ENCODE results near the gene ADAM8.

Gene ADAM8

DNA sequence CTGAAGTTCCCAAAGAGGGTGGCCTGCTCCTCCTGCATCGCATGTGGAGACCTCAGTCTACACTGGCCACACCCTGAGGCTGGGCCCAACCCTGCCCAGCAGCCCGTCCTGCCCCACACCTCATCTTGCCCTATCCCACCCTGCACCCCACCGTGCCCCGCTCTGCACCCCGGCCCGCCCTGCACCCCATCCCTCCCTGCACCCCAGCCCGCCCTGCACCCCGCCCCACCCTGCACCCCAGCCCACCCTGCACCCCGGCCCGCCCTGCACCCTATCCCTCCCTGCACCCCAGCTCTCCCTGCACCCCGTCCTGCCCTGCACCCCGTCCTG lies 24.5 kb downstream of the ADAM8 start:
- H3K27ac ChIP-seq (ENCODE audit: low read depth, low read length), result no peak overlapping the region
- H3K36me3 ChIP-seq (ENCODE audit: insufficient read depth, low read length), result no peaks in the 10 kb centered on the region
- no peak overlapping the region for H3K9ac ChIP-seq (ENCODE audit: low read length)
- H3K4me1 ChIP-seq (ENCODE audit: insufficient read depth, low read length), result no peaks in the 10 kb centered on the region
- peaks cover 8 to 32% of the 10 kb centered on the region in 2 donors for H3K27me3 ChIP-seq (ENCODE audit: control insufficient read depth in 1 of 2, insufficient read depth in 2 of 2, low read length in 2 of 2)
- H3K9me3 ChIP-seq (ENCODE audit: low read length), result no peaks in the 10 kb centered on the region
- no peak overlapping the region for H3K4me3 ChIP-seq (ENCODE audit: low read depth in 1 of 2, low read length in 2 of 2)

DNA sequence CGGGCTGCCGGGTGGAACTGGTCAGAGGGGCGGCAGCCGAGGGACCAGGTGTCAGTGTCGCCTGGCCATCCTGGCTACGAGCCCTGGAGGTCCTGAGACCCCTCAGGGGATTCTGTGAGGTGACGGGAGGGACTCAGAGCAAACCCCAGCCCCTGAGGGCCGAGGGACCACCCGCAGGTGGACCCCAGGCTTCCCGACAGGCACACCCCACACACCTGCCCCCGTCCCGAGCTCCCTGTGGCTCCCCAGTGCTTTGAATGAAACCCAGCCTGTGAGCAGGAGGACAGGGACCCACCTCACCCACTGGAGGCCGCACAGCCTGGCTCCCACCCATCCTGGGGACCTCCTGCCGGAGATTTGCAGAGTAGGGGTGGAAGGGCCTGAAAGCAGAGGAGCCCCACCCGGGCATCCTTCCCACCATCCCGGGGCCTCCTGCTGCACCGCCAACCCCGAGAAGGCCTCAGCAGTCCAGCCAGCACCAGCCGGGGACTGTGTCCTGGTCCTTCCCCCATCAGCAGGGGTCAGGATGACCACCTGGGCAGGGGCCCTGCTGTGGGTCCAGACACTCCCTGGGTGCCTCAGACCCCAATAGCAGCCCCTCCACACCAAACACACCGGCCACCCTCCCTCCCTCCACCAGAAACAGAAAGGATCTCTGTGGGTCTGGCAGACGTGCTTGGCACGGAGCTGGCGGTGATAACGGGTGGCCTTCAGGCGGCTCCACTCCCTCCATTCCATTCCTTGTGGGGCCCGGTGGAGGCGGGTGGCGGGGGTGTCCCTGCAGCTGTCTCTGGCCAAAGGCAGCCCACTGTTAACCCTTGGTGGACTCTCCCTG lies 25.1 kb downstream of the ADAM8 start:
- H3K36me3 ChIP-seq (ENCODE audit: insufficient read depth, low read length), result no peaks in the 10 kb centered on the region
- no peak overlapping the region for H3K4me3 ChIP-seq (ENCODE audit: low read depth in 1 of 2, low read length in 2 of 2)
- no peak overlapping the region for H3K27ac ChIP-seq (ENCODE audit: low read depth, low read length)
- H3K4me1 ChIP-seq (ENCODE audit: insufficient read depth, low read length), result no peaks in the 10 kb centered on the region
- H3K27me3 ChIP-seq (ENCODE audit: control insufficient read depth in 1 of 2, insufficient read depth in 2 of 2, low read length in 2 of 2), result peaks cover 8 to 37% of the 10 kb centered on the region in 2 donors
- H3K9ac ChIP-seq (ENCODE audit: low read length), result no peak overlapping the region
- no peaks in the 10 kb centered on the region for H3K9me3 ChIP-seq (ENCODE audit: low read length)

DNA sequence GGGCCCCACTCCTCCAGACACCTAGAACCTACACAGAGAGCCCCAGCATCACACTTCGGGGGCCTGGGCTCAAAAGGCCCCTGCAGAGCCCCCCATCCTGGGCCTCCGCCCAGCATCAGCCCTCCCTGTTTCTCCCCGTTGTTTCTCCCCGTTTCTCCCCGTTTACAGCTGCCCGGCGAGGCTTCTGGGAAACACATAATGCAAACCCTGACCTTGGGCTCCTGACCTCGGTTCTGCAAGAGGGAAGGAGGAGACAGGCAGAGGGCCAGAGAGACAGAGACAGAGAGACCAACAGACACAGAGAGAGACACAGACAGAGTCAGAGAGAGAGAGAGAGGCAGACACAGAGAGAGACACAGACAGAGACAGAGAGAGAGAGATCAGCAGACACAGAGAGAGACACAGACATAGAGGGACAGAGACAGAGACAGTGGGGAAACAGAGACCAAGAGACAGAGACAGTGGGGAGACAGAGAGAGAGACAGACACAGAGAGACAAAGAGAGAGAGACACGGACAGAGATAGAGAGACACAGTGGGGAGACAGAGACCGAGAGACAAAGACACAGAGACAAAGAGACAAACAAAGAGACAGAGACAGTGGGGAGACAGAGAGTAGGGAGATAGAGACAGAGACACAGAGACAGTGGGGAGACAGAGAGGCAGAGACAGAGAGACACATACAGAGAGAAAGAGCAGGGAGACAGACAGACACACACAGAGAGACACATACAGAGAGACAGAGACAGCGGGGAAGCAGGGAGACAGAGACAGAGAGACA lies 26.5 kb downstream of the ADAM8 start:
- Histone ChIP-seq H3K4me1 (ENCODE audit: insufficient read depth, low read length) (no peaks in the 10 kb centered on the region), H3K9ac (ENCODE audit: low read length) (no peak overlapping the region), H3K27me3 (ENCODE audit: control insufficient read depth in 1 of 2, insufficient read depth in 2 of 2, low read length in 2 of 2) (peaks cover 8 to 51% of the 10 kb centered on the region in 2 donors), H3K36me3 (ENCODE audit: insufficient read depth, low read length) (no peaks in the 10 kb centered on the region), H3K9me3 (ENCODE audit: low read length) (no peaks in the 10 kb centered on the region), H3K4me3 (ENCODE audit: low read depth in 1 of 2, low read length in 2 of 2) (no peak overlapping the region), H3K27ac (ENCODE audit: low read depth, low read length) (no peak overlapping the region)

DNA sequence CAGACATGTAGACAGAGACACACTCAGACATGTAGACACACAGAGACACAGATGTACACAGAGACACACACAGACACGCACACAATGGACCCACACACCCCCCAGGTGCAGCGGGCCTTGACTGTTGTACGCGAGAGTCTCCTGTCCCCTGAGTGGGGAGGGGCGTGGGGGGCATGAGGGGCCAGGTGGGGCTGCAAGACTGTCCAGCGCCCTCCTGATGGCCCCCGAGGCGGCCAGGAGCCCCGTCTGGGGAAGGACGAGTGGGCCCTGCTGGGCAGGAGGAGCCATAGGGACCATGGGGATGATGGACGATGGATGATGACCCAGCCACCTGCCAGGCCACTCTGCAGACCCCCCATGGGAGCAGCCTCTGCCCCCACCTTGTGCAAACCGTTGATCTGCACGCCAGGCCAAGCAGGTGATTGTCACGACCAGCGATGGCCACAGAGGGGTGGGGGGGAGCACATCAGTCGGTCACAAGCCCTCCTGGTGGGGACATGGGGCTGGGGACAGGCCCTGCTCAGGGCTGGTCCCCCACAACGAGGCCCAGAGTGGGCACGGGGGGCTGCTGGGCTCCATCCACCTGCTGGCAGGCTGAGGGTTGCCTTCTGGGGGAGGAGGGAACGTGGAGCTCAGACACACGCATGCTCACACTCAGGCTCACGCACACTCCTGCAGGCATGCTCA lies 27.4 kb downstream of the ADAM8 start:
- Histone ChIP-seq H3K4me1 (ENCODE audit: insufficient read depth, low read length) (no peaks in the 10 kb centered on the region), H3K4me3 (ENCODE audit: low read depth in 1 of 2, low read length in 2 of 2) (no peak overlapping the region), H3K27me3 (ENCODE audit: control insufficient read depth in 1 of 2, insufficient read depth in 2 of 2, low read length in 2 of 2) (peaks cover 8 to 57% of the 10 kb centered on the region in 2 donors), H3K9me3 (ENCODE audit: low read length) (no peaks in the 10 kb centered on the region), H3K27ac (ENCODE audit: low read depth, low read length) (no peak overlapping the region), H3K9ac (ENCODE audit: low read length) (no peak overlapping the region), H3K36me3 (ENCODE audit: insufficient read depth, low read length) (no peaks in the 10 kb centered on the region)

DNA sequence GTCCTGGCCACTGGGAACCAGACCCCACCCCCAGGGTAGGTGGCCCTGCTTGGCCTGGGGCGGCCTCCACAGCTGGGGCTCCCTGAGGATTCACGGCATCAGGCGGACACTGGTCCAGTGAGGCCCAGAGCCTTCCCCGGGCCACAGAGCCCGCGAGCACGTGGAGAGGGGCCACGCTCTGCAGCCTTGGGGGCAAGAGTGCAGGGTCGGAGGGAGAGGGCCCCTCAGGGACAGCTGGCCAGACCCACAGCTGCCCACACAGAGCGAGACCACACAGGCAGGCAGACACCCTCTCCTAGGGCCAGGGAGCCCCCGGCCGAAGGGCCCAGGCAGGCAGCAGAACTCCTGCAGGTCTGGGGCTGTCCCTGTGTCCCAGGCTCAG lies 28.3 kb downstream of the ADAM8 start:
- Histone ChIP-seq H3K36me3 (ENCODE audit: insufficient read depth, low read length) (no peaks in the 10 kb centered on the region), H3K4me1 (ENCODE audit: insufficient read depth, low read length) (no peaks in the 10 kb centered on the region), H3K27ac (ENCODE audit: low read depth, low read length) (no peak overlapping the region), H3K4me3 (ENCODE audit: low read depth in 1 of 2, low read length in 2 of 2) (no peak overlapping the region), H3K9ac (ENCODE audit: low read length) (no peak overlapping the region), H3K9me3 (ENCODE audit: low read length) (no peaks in the 10 kb centered on the region), H3K27me3 (ENCODE audit: control insufficient read depth in 1 of 2, insufficient read depth in 2 of 2, low read length in 2 of 2) (peaks cover 8 to 57% of the 10 kb centered on the region in 2 donors)

DNA sequence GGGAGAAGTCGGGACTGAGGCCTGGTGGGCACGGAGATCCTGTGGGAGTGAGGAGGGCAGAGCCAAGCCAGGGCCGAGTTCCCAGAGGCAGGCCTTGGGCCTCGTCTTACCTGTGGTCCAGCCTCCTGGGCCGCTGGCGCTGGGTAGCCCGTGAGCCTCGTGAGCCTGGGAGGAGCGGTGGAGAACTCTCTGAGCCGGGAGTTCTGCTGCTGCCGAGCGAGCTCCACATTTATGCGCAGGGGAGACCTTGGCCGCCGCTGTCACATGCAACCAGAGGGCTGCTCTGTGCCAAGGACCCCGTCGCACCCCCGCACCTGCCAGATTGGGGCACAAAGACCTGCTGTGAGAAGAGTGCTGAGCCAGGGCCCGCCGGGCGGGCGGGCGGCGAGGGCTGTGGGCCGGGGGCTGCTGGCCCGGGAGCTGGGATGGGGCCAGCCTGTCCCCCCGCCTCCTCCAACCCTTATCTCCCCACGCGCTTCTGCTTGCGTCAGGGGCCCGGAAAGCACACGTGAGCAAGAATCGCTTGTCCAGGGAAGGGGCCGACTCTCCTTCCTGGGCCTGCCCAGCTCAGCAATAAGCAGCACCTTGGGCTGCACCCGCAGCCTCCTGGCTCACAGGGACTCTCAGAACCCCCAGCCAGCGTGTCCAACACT lies 28.9 kb downstream of the ADAM8 start:
- H3K9ac ChIP-seq (ENCODE audit: low read length), result no peak overlapping the region
- H3K4me3 ChIP-seq (ENCODE audit: low read depth in 1 of 2, low read length in 2 of 2), result no peak overlapping the region
- no peaks in the 10 kb centered on the region for H3K36me3 ChIP-seq (ENCODE audit: insufficient read depth, low read length)
- peaks cover 8 to 57% of the 10 kb centered on the region in 2 donors for H3K27me3 ChIP-seq (ENCODE audit: control insufficient read depth in 1 of 2, insufficient read depth in 2 of 2, low read length in 2 of 2)
- no peaks in the 10 kb centered on the region for H3K4me1 ChIP-seq (ENCODE audit: insufficient read depth, low read length)
- no peaks in the 10 kb centered on the region for H3K9me3 ChIP-seq (ENCODE audit: low read length)
- H3K27ac ChIP-seq (ENCODE audit: low read depth, low read length), result no peak overlapping the region

DNA sequence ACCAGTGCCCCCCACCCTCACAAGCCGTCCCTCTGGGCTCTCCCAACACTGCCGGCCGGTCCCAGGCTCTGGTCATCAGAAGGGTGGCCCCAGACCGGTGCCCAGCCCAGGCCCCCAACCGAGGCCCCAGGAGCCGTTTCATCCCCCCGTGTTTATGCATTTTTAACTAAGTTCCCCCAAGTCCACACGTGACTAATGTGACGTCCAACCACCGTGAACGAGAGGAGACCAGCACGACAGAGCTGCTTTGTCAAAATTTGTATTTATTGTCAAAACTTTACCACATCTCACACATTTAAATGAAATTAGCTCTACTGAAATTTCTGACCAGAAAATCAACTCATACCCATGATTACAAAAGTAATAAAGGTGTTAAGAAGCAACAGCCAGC lies 30.4 kb downstream of the ADAM8 start:
- no peak overlapping the region for H3K9ac ChIP-seq (ENCODE audit: low read length)
- H3K4me1 ChIP-seq (ENCODE audit: insufficient read depth, low read length), result no peaks in the 10 kb centered on the region
- H3K27ac ChIP-seq (ENCODE audit: low read depth, low read length), result no peak overlapping the region
- H3K4me3 ChIP-seq (ENCODE audit: low read depth in 1 of 2, low read length in 2 of 2), result no peak overlapping the region
- no peaks in the 10 kb centered on the region for H3K9me3 ChIP-seq (ENCODE audit: low read length)
- peaks cover 8 to 52% of the 10 kb centered on the region in 2 donors for H3K27me3 ChIP-seq (ENCODE audit: control insufficient read depth in 1 of 2, insufficient read depth in 2 of 2, low read length in 2 of 2)
- H3K36me3 ChIP-seq (ENCODE audit: insufficient read depth, low read length), result no peaks in the 10 kb centered on the region

DNA sequence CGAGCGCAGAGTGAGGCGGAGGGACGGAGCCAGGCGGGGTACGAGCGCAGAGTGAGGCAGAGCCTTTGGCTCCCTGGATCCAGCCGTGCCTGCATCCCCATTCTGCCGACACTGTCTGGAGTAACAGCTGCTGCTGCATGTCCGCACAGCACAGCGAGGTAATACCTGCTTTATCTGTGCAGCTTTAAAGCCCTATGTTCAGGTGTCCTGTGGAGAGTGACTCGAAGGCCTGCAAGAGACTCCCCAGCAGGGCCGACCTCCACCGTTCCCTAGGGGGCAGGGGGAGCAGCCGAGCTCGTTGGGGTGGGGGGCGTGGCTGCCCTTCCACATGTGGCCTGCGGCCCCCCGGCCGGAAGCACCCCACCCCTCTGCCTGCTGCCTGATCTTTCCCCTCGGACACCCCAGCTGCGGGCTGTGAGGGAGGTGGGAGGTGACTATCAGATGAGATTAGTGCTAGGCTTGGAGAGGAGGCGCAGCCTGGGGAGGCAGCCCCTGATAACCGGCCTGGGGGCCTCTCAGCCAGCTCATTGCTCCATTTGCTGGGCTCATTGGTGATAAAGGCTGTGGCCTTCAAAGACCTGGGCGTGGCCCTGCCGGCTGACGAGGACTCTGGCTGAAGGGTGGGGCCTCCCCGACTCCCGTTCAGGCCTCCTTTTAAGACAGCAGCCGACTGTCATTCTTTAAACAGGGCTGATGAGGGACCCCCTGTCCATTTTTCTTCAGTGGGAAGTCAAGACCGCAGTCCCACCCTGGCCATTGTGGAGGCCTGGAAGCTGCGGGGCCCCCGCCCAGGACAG lies 31.0 kb downstream of the ADAM8 start:
- Histone ChIP-seq H3K4me1 (ENCODE audit: insufficient read depth, low read length) (no peaks in the 10 kb centered on the region), H3K27ac (ENCODE audit: low read depth, low read length) (no peak overlapping the region), H3K9me3 (ENCODE audit: low read length) (no peaks in the 10 kb centered on the region), H3K36me3 (ENCODE audit: insufficient read depth, low read length) (no peaks in the 10 kb centered on the region), H3K4me3 (ENCODE audit: low read depth in 1 of 2, low read length in 2 of 2) (no peak overlapping the region), H3K9ac (ENCODE audit: low read length) (no peak overlapping the region), H3K27me3 (ENCODE audit: control insufficient read depth in 1 of 2, insufficient read depth in 2 of 2, low read length in 2 of 2) (peaks cover 7 to 54% of the 10 kb centered on the region in 2 donors)

DNA sequence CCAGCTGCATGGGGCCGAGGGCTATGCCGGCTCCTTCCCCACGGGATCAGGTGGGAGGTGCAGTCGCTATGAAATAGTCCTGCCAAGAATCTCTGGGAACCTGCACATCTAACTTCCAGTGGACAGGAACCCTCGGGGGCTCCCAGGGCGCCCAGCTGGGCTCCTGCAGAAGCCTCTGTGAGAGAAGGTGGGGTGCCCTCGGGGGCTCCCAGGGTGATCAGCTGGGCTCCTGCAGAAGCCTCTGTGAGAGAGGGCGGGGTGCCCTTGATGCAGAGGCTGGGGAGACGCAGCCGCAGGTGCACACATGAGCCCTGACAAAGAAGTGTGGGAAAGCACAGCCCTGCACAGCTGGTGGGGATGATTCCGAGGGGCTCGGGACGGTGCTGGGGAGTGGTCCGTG lies 33.1 kb downstream of the ADAM8 start:
- peaks cover 0 to 58% of the 10 kb centered on the region in 2 donors for H3K27me3 ChIP-seq (ENCODE audit: control insufficient read depth in 1 of 2, insufficient read depth in 2 of 2, low read length in 2 of 2)
- H3K36me3 ChIP-seq (ENCODE audit: insufficient read depth, low read length), result no peaks in the 10 kb centered on the region
- no peaks in the 10 kb centered on the region for H3K4me1 ChIP-seq (ENCODE audit: insufficient read depth, low read length)
- no peak overlapping the region for H3K27ac ChIP-seq (ENCODE audit: low read depth, low read length)
- H3K4me3 ChIP-seq (ENCODE audit: low read depth in 1 of 2, low read length in 2 of 2), result no peak overlapping the region
- H3K9ac ChIP-seq (ENCODE audit: low read length), result no peak overlapping the region
- no peaks in the 10 kb centered on the region for H3K9me3 ChIP-seq (ENCODE audit: low read length)

DNA sequence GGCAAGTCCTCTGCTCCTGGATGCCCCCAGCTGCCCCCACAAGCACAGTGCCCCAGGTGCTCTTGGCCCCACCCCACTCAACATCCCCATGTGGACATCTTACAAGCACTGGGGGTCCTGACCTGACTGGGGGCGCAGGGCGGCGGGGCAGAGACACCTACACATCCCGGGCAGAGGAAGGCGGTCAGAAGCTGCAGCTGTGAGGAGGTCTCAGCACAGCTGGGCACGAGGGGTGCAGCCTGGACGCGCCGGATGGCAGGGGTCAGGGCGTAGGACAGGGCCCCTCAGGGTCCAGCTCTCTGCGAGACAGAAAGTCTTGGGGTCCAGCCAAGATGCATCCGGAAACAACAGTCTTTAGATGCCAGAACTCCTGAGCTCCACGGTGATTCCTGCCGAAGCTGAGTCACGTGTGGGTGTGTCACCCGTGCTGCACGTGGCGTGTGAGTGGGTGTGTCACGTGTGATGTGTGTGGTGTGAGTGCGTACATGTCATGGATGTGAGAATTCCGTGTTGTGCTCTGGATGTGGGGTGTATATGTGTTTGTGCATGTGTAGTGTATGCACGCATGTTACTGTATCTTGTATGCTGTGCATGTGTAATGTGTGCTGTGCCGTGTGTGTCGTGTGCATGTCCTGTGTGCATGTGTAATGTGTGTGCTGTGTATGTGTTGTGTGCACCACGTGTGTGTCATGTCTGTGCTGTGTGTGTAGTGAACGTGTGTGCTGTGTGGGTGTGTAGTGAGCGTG lies 33.9 kb downstream of the ADAM8 start:
- Histone ChIP-seq H3K36me3 (ENCODE audit: insufficient read depth, low read length) (no peaks in the 10 kb centered on the region), H3K4me3 (ENCODE audit: low read depth in 1 of 2, low read length in 2 of 2) (no peak overlapping the region), H3K27ac (ENCODE audit: low read depth, low read length) (no peak overlapping the region), H3K9ac (ENCODE audit: low read length) (no peak overlapping the region), H3K4me1 (ENCODE audit: insufficient read depth, low read length) (no peaks in the 10 kb centered on the region), H3K27me3 (ENCODE audit: control insufficient read depth in 1 of 2, insufficient read depth in 2 of 2, low read length in 2 of 2) (peaks cover 0 to 58% of the 10 kb centered on the region in 2 donors), H3K9me3 (ENCODE audit: low read length) (no peaks in the 10 kb centered on the region)
